H1 (cell line): ENCODE measurements around the gene LRCH1. TPM values are rescaled to one million over a fixed set of nuclear protein-coding genes. Genes with fewer than 3 reads are reported as not detected.

ENCODE experiments used
- BCL11A ChIP-seq, 2 experiments: IDR thresholded peaks; one replicate each; pipeline ENCODE4 v1.6.1; 2011; ENCODE audit warnings: low read depth in 2 of 2, low read length in 2 of 2, mild to moderate bottlenecking in 2 of 2
- CHD2 ChIP-seq: IDR thresholded peaks from 2 replicates; pipeline ENCODE4 v1.6.1; 2012; ENCODE audit warnings: low read length, improper control_type of control experiment
- CHD7 ChIP-seq: fragments of 300-600 bp; sonication (generic); IDR thresholded peaks from 2 replicates; pipeline ENCODE4 v1.7.1; 2012; ENCODE audit warnings: low read length, moderate library complexity, mild to moderate bottlenecking, inconsistent platforms; ENCODE audit not compliant: insufficient replicate concordance
- CTBP2 ChIP-seq: IDR thresholded peaks from 2 replicates; pipeline ENCODE4 v1.7.0; 2011; ENCODE audit warnings: borderline replicate concordance, mild to moderate bottlenecking, moderate library complexity, mixed read lengths, low read length; ENCODE audit not compliant: insufficient read depth, insufficient read length
- HDAC2 ChIP-seq, 2 experiments: fragments of 300-600 bp in 1 of 2; sonication (generic) in 1 of 2; IDR thresholded peaks; 2 replicates each; pipeline ENCODE4 v1.6.1; 2011 to 2012; ENCODE audit warnings: low read depth in 2 of 2, low read length in 2 of 2, mild to moderate bottlenecking in 2 of 2, moderate library complexity in 2 of 2, borderline replicate concordance in 1 of 2, inconsistent platforms in 1 of 2
- JUN ChIP-seq: IDR thresholded peaks from 2 replicates; pipeline ENCODE4 v1.6.1; 2011; ENCODE audit warnings: low read depth, mild to moderate bottlenecking, improper control_type of control experiment, low read length
- SAP30 ChIP-seq: fragments of 300-600 bp; sonication (generic); IDR thresholded peaks from 2 replicates; pipeline ENCODE4 v1.7.1; 2012; ENCODE audit warnings: low read length, moderate library complexity, mild to moderate bottlenecking, inconsistent platforms; ENCODE audit not compliant: insufficient read depth, insufficient replicate concordance
- USF2 ChIP-seq: IDR thresholded peaks from 2 replicates; pipeline ENCODE4 v1.6.1; 2011; ENCODE audit warnings: low read length, improper control_type of control experiment
- polyA plus RNA-seq, 7 experiments: library from polyadenylated mRNA; depleted of rRNA in 3 of 7; stranded (reverse) in 5 of 7; unstranded in 2 of 7; fragments of >200 nt in 5 of 7; fragments of 200-250 nt in 2 of 7; gene quantifications; 1 replicate in 5 of 7; 2 replicates in 1 of 7; 4 replicates in 1 of 7; pipeline versions ENCODE4 v1.2.1 to v1.2.3, GENCODE V29; 2011 to 2013; ENCODE audit warnings: missing spikeins in 2 of 7, mixed read lengths in 2 of 7
- total RNA-seq: library from RNA; stranded (reverse); fragmentation: NEBNext Ultra II Directional; extraction: Animal tissue kit (Norgen Biotek cat#: 25700); gene quantifications from 2 replicates; pipeline ENCODE4 v1.2.1, GENCODE V29; 2021

The LRCH1 gene
- total and polyA plus RNA-seq, 2 of the 8 experiments (the other 6 are each of a cell fraction or from before 2014, with no cell fraction given), result 3.0 to 10.1 TPM

GRCh38 chr13:46666727-46667456 is 113.9 kb downstream of the LRCH1 start (continued):
- TF ChIP-seq CHD7 (no peak), CTBP2 (no peak), JUN (no peak), SAP30 (no peak), USF2 (no peak), CHD2 (no peak), BCL11A (IDR thresholded peaks at IDR 0.05; ENCODE audit: low read depth in 2 of 2, low read length in 2 of 2) (no peak), HDAC2 (IDR thresholded peaks at IDR 0.05; ENCODE audit: borderline replicate concordance in 1 of 2, low read depth in 2 of 2, low read length in 2 of 2) (0 out of 4 replicates have a peak, but pooled peaks of 1 of the 2 experiments have one; percentile 19)
